Left lobe of liver (tissue), 2 donors: ENCODE data around the gene TNFAIP1. TPM values are rescaled to one million over a fixed set of nuclear protein-coding genes. Genes with fewer than 3 reads are reported as not detected.

Experiments
- ATAC-seq: fragments of 200-7000 bp; cut with Tn5 transposase; one replicate; pipeline ENCODE4 v1.9.1; 2020; ENCODE audit warnings: mild to moderate bottlenecking, moderate library complexity
- DNase-seq: peaks from one replicate; pipeline ENCODE4 v3.0.0-alpha.2; 2020; ENCODE audit warnings: low spot score
- total RNA-seq: library from RNA; stranded (reverse); gene quantifications from one replicate; pipeline ENCODE4 v1.2.1, GENCODE V29; 2021
- donor health status: DM: no; HTN: no; CAD: no; lungs with moderate emphysema.
- donor health status: DM: no; HTN: yes; CAD: no.

The TNFAIP1 gene
- total RNA-seq, 1 donor from 2014 or later = 28.8 TPM

- no peak for DNase-seq
- ATAC-seq = no peak
These were observed 8.9 kb downstream of the TNFAIP1 start for GRCh38 chr17:28344435-28344901.

- peak; percentile 21 for ATAC-seq
- DNase-seq = peak; percentile 76
These were observed 10.0 kb downstream of the TNFAIP1 start for GRCh38 chr17:28345419-28346198.

- DNase-seq (no peak), ATAC-seq (no peak)
These were observed 10.6 kb downstream of the TNFAIP1 start for GRCh38 chr17:28346199-28346580.

- DNase-seq = peak; percentile 82
These were observed 11.2 kb downstream of the TNFAIP1 start for GRCh38 chr17:28346746-28347246.

GRCh38 chr17:28347261-28347891 lies 11.8 kb downstream of the TNFAIP1 start:
- DNase-seq = peak; percentile 87
- ATAC-seq = peak; percentile 66

More at GRCh38 chr17:28346746-28347246, 11.2 kb downstream of the TNFAIP1 start:
- peak; percentile 74 for ATAC-seq

- DNase-seq = no peak
- ATAC-seq = no peak
These were observed 13.4 kb downstream of the TNFAIP1 start for GRCh38 chr17:28348979-28349378.

GRCh38 chr17:28350271-28350670 lies 14.7 kb downstream of the TNFAIP1 start:
- no peak for DNase-seq

GRCh38 chr17:28357061-28357900 lies 21.7 kb downstream of the TNFAIP1 start, which contains the start of gene POLDIP2:
Gene POLDIP2 (minus strand): TSS chr17:28357527. CDS start chr17:28357448, 79 bp downstream.
- ATAC-seq (peak; percentile 98), DNase-seq (peak; percentile 97)

More at GRCh38 chr17:28350271-28350670, 14.7 kb downstream of the TNFAIP1 start:
- ATAC-seq = no peak

- no peak for ATAC-seq
- DNase-seq = no peak
These were observed 22.3 kb downstream of the TNFAIP1 start for GRCh38 chr17:28357901-28358197.

- DNase-seq (no peak), ATAC-seq (no peak)
These were observed 27.6 kb downstream of the TNFAIP1 start for GRCh38 chr17:28363186-28363585.

GRCh38 chr17:28363776-28364650 lies 28.5 kb downstream of the TNFAIP1 start:
- no peak for DNase-seq
- ATAC-seq = no peak

- ATAC-seq (peak; percentile 55), DNase-seq (peak; percentile 80)
These were observed 29.3 kb downstream of the TNFAIP1 start, which contains the start of gene SEBOX for GRCh38 chr17:28364665-28365363. Gene SEBOX (minus strand): TSS chr17:28365199. CDS start chr17:28365151, 48 bp downstream.

- no peak for DNase-seq
- ATAC-seq = peak; percentile 9
These were observed 29.9 kb downstream of the TNFAIP1 start for GRCh38 chr17:28365487-28365886.

GRCh38 chr17:28366605-28367004 lies 31.0 kb downstream of the TNFAIP1 start:
- ATAC-seq = no peak
- DNase-seq = no peak

- no peak for ATAC-seq
- peak; percentile 57 for DNase-seq
These were observed 32.2 kb downstream of the TNFAIP1 start for GRCh38 chr17:28367641-28368305.

GRCh38 chr17:28368306-28368831 lies 32.8 kb downstream of the TNFAIP1 start:
- DNase-seq = peak; percentile 88
- ATAC-seq = peak; percentile 40

GRCh38 chr17:28368915-28369683 lies 33.5 kb downstream of the TNFAIP1 start:
- no peak for ATAC-seq
- DNase-seq = no peak

- no peak for DNase-seq
- ATAC-seq = peak; percentile 1
These were observed 34.1 kb downstream of the TNFAIP1 start for GRCh38 chr17:28369684-28370034.
